Duodenal mucosa (tissue), 2 donors: ENCODE results near the gene EBLN1.
"Not testable (repeated sequence)": the region's sequence is repeated elsewhere in the genome, so short reads cannot be mapped to it uniquely, and the experiment has no call there.

Experiments used
- H3K27ac ChIP-seq: one replicate; pipeline ENCODE4 v1.7.0; 2013; ENCODE audit warnings: low read depth, low read length
- H3K27me3 ChIP-seq, 2 donors: one replicate each; pipeline ENCODE4 v1.7.0; 2013; ENCODE audit warnings: low read length in 2 of 2, control low read depth in 1 of 2; ENCODE audit not compliant: insufficient read depth in 2 of 2, control insufficient read depth in 1 of 2
- H3K36me3 ChIP-seq, 2 donors: one replicate each; pipeline ENCODE4 v1.7.0; 2013; ENCODE audit warnings: low read length in 2 of 2, control low read depth in 1 of 2; ENCODE audit not compliant: insufficient read depth in 2 of 2, control insufficient read depth in 1 of 2
- H3K4me1 ChIP-seq, 2 donors: one replicate each; pipeline ENCODE4 v1.7.0; 2013; ENCODE audit warnings: low read length in 2 of 2, control low read depth in 1 of 2; ENCODE audit not compliant: insufficient read depth in 2 of 2, control insufficient read depth in 1 of 2
- H3K4me3 ChIP-seq, 2 donors: one replicate each; pipeline ENCODE4 v1.7.0; 2013; ENCODE audit warnings: low read length in 2 of 2, low read depth in 1 of 2
- H3K9ac ChIP-seq, 2 donors: one replicate each; pipeline ENCODE4 v1.7.0; 2013; ENCODE audit warnings: low read length in 2 of 2, low read depth in 1 of 2
- H3K9me3 ChIP-seq, 2 donors: one replicate each; pipeline ENCODE4 v1.7.0; 2013; ENCODE audit warnings: low read length in 2 of 2, control low read depth in 1 of 2; ENCODE audit not compliant: control insufficient read depth in 1 of 2

The EBLN1 gene

DNA sequence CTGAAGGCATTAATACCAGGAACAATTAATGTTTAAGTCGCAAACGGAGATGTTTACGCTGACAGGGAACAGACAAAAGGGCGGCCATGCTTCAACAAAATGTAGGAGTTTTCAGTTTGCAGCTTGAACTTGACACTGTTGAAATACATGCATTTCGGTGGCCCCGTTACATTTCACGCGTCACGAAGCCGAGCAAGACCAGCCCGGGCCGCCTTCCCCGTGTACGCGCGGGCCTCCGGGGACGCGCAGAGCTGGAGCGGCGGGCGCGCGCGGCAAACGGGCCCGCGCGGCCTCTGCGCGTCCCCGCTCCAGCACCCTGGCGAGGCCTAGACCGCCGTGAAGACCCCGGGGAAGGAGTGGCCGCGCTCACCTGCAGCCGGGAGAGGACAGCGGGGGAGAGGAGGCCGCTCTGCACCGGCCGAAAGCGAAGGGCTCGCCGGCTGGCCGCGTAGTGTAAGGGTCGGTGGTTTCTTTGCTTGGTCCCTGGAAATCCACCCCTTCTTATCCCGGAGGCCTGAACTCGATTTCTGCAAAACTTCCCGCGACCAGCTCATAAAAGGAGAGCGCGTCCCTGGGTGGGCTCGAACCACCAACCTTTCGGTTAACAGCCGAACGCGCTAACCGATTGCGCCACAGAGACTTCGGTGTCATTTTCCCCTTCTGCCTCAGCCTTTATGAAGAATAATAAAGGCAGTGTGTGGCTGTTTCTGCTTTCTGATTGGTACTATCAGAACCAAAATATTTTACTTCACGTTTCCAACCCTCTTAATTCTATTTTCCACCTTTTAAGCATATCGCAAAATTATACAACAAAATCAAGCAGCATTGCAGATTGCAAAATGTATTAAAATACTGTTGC lies 11.4 kb upstream of the EBLN1 start:
- Histone ChIP-seq H3K36me3 (no peaks in the 10 kb centered on the region), H3K9ac (peak overlapping the region; percentile 69 to 81), H3K27ac (peak overlapping the region; percentile 77), H3K4me3 (peak overlapping the region; percentile 76 to 89), H3K9me3 (no peaks in the 10 kb centered on the region), H3K4me1 (peaks cover 6 to 14% of the 10 kb centered on the region in 2 donors), H3K27me3 (no peaks in the 10 kb centered on the region)

DNA sequence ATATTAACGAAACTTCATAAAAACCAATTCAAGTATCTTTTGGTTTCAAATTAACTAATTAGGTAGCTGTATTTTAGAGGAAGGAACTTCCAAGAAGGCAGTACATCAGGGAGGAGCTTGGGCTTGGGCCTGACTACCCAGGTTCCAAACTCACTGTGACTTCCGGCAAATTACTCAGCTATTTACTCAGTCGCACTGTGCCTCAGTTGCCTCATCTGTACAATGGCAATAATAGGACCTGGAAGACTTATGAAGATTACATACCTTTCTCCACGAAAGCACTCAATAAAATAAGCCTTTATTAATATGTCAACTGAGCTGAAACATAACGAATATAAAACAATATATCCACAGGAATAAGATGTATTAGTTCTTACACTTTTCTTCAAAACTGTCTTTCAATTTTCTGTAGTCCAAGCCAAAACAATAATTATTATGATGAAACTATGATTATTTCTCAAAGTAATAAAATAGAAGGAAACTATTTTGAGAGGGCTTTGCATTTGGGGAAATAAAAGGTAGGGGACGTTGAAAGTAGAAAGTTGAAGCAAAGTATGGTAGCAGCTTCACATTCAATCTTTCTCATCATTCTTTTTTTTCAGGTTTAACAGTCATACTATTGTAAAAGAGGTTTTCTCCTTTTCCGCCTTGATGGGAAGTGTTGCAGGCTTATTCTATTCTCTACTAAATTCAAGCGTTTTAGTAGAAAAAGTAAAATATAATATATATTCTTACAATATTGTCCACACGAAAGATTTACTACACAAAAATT lies 10.5 kb upstream of the EBLN1 start:
- H3K27me3 ChIP-seq: no peaks in the 10 kb centered on the region
- peak overlapping the region; percentile 69 to 81 for H3K9ac ChIP-seq
- H3K27ac ChIP-seq: no peak overlapping the region
- H3K4me1 ChIP-seq: peaks cover 6 to 14% of the 10 kb centered on the region in 2 donors
- H3K4me3 ChIP-seq: peak overlapping the region; percentile 76 to 89
- H3K9me3 ChIP-seq: no peaks in the 10 kb centered on the region
- H3K36me3 ChIP-seq: no peaks in the 10 kb centered on the region

DNA sequence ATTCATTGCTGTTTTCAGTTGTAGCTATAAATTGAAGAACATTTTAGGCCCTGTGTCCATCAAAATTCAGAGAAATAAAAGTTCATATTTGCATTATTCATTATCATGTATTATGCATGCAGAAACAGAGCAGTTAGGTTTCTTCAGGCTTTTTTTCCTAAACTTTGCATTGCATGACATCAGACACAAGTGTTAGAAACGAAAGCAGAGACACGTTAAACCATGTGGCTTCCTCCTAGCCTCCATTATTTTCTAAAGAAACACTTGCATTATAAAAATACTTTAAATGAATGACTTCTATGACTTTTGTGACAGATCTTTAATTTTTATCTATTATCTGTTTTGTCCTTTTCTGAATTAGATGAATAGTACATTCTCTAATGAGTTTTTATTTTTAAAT lies 8.8 kb upstream of the EBLN1 start:
- H3K9ac ChIP-seq: no peak overlapping the region
- peaks cover 6 to 14% of the 10 kb centered on the region in 2 donors for H3K4me1 ChIP-seq
- no peak overlapping the region for H3K27ac ChIP-seq
- H3K9me3 ChIP-seq: no peaks in the 10 kb centered on the region
- H3K27me3 ChIP-seq: no peaks in the 10 kb centered on the region
- H3K4me3 ChIP-seq: no peak overlapping the region
- H3K36me3 ChIP-seq: no peaks in the 10 kb centered on the region

DNA sequence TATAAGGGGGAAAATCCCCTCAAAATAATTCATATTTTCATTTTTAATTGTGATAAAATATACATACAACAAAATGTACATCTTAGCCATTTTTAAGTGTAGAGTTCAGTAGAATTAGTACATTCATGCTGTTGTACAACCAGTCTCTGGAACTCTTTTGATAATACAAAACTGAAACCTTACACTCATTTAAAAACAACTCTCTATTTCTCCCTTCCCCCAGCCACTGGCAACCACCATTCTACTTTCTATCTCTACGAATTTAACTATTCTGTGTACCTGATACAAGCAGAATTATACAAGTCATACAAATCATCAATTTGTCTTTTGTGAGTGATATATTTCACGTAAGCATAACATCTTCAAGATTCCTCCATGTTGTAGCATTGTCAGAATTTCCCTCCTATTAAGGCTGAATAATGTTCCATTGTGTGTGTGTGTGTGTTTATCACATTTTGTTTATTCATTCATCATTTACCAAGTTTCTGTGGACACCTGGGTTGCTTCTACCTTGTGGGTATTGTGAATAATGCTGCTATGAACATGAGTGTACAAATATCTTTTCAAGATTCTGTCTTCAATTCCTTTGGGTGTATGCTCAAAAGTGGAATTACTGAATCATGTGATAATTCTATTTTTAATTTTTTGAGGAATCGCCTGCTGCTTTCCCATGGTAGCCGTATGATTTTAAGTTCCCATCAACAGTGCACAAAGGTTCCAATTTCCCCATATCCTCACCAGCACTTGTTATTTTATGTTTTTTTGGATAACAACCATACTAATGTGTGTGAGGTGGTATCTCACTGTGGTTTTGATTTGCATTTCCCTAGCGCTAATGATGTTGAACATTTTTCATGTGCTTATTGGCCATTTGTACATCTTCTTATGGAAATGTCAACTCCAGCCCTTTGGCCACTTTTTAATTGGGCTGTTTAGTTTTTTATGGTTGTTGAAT lies 4.7 kb upstream of the EBLN1 start:
- Histone ChIP-seq H3K27ac (no peak overlapping the region), H3K4me1 (no peaks in the 10 kb centered on the region), H3K4me3 (no peak overlapping the region), H3K9ac (no peak overlapping the region), H3K27me3 (no peaks in the 10 kb centered on the region), H3K36me3 (no peaks in the 10 kb centered on the region), H3K9me3 (no peaks in the 10 kb centered on the region)

DNA sequence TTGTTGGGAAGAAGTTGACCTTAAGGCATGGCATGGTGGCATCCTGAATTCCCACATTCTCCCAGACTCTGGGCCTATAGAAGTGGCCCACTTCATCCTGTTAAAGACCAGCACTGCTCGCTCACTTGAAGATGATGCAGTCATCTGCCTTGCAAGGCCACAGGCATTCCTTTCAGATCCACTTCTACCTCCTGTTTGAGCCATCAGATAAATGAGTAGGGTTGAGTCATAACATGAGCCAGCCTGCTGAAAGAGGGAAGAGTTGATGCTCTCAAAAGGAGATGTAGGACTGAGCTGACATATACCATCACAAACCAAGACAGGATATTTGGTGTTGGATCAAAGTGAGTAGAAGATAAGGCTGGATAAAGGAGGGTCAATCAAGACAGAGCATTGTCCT lies 1.5 kb upstream of the EBLN1 start:
- Histone ChIP-seq H3K9ac (no peak overlapping the region), H3K36me3 (no peaks in the 10 kb centered on the region), H3K4me3 (no peak overlapping the region), H3K4me1 (no peaks in the 10 kb centered on the region), H3K27me3 (no peaks in the 10 kb centered on the region), H3K9me3 (no peaks in the 10 kb centered on the region), H3K27ac (no peak overlapping the region)

DNA sequence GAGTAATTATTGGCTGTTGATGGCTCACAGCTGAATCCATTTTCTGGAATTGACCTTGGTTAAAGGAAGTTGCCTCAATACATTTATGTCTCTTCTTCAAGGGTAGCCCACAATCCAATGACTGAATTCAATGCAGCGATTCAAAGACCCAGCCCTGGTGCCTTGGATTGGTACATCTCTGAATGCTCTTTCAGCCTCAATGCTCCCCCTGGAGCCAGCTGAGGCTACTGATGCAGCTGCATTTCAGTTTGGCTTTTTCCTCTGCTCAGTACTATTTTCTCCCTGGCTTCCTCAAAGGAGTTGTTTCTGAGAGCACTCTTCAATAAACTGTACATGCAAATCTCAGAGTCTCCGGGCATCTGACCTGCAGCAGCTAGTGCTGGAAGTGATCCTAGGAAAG lies 633 bp upstream of the EBLN1 start:
- Histone ChIP-seq H3K4me3 (no peak overlapping the region), H3K27me3 (no peaks in the 10 kb centered on the region), H3K27ac (no peak overlapping the region), H3K36me3 (no peaks in the 10 kb centered on the region), H3K9me3 (no peaks in the 10 kb centered on the region), H3K9ac (no peak overlapping the region), H3K4me1 (no peaks in the 10 kb centered on the region)

DNA sequence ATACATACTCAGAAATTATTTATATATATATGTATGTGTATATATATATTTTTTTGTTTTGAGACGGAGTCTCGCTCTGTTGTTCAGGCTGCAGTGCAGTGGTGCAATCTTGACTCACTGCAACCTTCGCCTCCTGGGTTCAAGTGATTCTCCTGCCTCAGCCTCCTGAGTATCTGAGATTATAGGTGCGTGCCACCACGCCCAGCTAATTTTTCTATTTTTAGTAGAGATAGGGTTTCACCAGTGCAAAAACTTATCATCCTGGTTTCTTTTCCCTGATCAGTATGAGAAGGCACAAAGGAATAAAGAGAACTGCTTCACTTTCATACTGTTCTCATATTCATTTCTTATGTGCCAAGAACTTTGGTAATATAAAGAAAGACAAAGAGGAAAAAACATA lies 731 bp downstream of the EBLN1 start:
- H3K9me3 ChIP-seq, H3K9ac ChIP-seq, H3K36me3 ChIP-seq, H3K4me1 ChIP-seq, H3K27me3 ChIP-seq, H3K4me3 ChIP-seq, H3K27ac ChIP-seq: not testable (repeated sequence)

DNA sequence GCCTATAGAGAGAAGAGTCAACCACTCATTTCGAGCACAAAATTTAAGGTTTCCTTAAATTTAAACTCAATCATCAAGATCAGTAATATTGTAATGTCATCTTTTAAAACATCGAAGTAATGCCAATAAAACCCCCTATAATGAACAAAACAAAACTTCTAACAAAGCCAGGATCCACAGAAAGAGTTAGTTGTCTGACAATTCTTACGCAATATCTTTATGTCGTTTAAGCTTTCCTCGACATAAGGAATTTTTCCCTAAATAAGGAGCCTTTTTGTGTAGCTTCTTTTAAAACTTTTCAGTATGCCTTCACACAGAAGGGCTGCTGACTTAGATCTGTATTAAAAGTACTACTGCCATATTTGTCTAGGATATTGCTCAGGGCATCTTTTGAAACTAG lies 7.5 kb downstream of the EBLN1 start:
- Histone ChIP-seq H3K27ac (no peak overlapping the region), H3K27me3 (no peaks in the 10 kb centered on the region), H3K36me3 (no peaks in the 10 kb centered on the region), H3K4me3 (no peak overlapping the region), H3K9me3 (no peaks in the 10 kb centered on the region), H3K4me1 (no peaks in the 10 kb centered on the region), H3K9ac (no peak overlapping the region)

DNA sequence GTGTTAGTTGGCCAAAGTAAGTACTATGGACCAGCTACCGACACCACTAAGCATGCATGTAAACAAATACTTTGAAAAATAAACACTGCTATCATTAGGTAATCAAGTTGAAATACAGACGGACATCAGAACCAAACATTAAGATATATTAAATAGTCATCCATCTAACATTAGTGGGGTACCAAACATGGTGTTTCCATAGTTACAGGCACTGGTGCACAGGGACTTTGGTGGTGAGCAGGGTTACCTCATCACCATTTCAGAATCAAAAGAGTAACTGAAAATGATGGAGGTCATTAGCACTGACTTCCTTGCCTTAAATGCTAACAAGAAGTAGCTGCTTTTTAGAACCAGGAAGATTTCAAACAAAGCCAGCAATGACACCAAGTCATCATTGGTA lies 23.9 kb downstream of the EBLN1 start:
- no peaks in the 10 kb centered on the region for H3K4me1 ChIP-seq
- H3K27me3 ChIP-seq: no peaks in the 10 kb centered on the region
- H3K9me3 ChIP-seq: no peaks in the 10 kb centered on the region
- no peak overlapping the region for H3K4me3 ChIP-seq
- no peak overlapping the region for H3K9ac ChIP-seq
- H3K27ac ChIP-seq: no peak overlapping the region
- H3K36me3 ChIP-seq: no peaks in the 10 kb centered on the region
